Mucosa of stomach (tissue), 1 donor: ENCODE measurements around the gene CTF1.

ENCODE experiments used
- H3K27me3 ChIP-seq: one replicate; pipeline ENCODE4 v1.7.0; 2013; ENCODE audit warnings: mild to moderate bottlenecking, low read length; ENCODE audit not compliant: control insufficient read depth, insufficient read depth
- H3K36me3 ChIP-seq: one replicate; pipeline ENCODE4 v1.7.0; 2013; ENCODE audit warnings: low read length; ENCODE audit not compliant: control insufficient read depth, insufficient read depth
- H3K4me1 ChIP-seq: one replicate; pipeline ENCODE4 v1.7.0; 2013; ENCODE audit warnings: mild to moderate bottlenecking, low read length; ENCODE audit not compliant: control insufficient read depth, insufficient read depth
- H3K4me3 ChIP-seq: one replicate; pipeline ENCODE4 v1.7.0; 2013; ENCODE audit warnings: low read length
- H3K9ac ChIP-seq: one replicate; pipeline ENCODE4 v1.7.0; 2013; ENCODE audit warnings: mild to moderate bottlenecking, low read length, moderate library complexity
- H3K9me3 ChIP-seq: one replicate; pipeline ENCODE4 v1.7.0; 2013; ENCODE audit warnings: mild to moderate bottlenecking, low read length, moderate library complexity; ENCODE audit not compliant: control insufficient read depth
- donor health status: Pancreatic carcinoma.

Gene CTF1

GRCh38 chr16:30892670-30893416 is 3.6 kb upstream of the CTF1 start:
- H3K9ac ChIP-seq: peak overlapping the region; percentile 76
- peaks cover 45% of the 10 kb centered on the region for H3K4me1 ChIP-seq
- H3K9me3 ChIP-seq: no peaks in the 10 kb centered on the region
- no peaks in the 10 kb centered on the region for H3K27me3 ChIP-seq
- no peaks in the 10 kb centered on the region for H3K36me3 ChIP-seq
- H3K4me3 ChIP-seq: peak overlapping the region; percentile 42

GRCh38 chr16:30893417-30893743 is 3.0 kb upstream of the CTF1 start:
- no peaks in the 10 kb centered on the region for H3K36me3 ChIP-seq
- H3K9me3 ChIP-seq: no peaks in the 10 kb centered on the region
- peak overlapping the region; percentile 42 for H3K4me3 ChIP-seq
- peak overlapping the region; percentile 76 for H3K9ac ChIP-seq
- no peaks in the 10 kb centered on the region for H3K27me3 ChIP-seq
- H3K4me1 ChIP-seq: peaks cover 45% of the 10 kb centered on the region

GRCh38 chr16:30893744-30894539 is 2.5 kb upstream of the CTF1 start, which contains the start of gene BCL7C:
BCL7C (minus strand) TSS chr16:30894077; CDS start chr16:30893944, 133 bp downstream.
- Histone ChIP-seq H3K4me3 (peak within 1 kb of the TSS; percentile 60), H3K4me1 (peaks cover 45% of the 10 kb centered on the region), H3K9me3 (no peaks in the 10 kb centered on the region), H3K9ac (peak within 1 kb of the TSS; percentile 76), H3K27me3 (no peaks in the 10 kb centered on the region), H3K36me3 (no peaks in the 10 kb centered on the region)

GRCh38 chr16:30894540-30895368 is 1.7 kb upstream of the CTF1 start:
- peak overlapping the region; percentile 55 for H3K9ac ChIP-seq
- peak overlapping the region; percentile 60 for H3K4me3 ChIP-seq

GRCh38 chr16:30895627-30896260 is 670 bp upstream of the CTF1 start:
- Histone ChIP-seq H3K9me3 (no peaks in the 10 kb centered on the region), H3K4me3 (peak overlapping the region; percentile 15), H3K4me1 (peaks cover 45% of the 10 kb centered on the region), H3K27me3 (no peaks in the 10 kb centered on the region), H3K9ac (peak overlapping the region; percentile 84), H3K36me3 (no peaks in the 10 kb centered on the region)

More at GRCh38 chr16:30894540-30895368, 1.7 kb upstream of the CTF1 start:
- Histone ChIP-seq H3K27me3 (no peaks in the 10 kb centered on the region), H3K36me3 (no peaks in the 10 kb centered on the region), H3K9me3 (no peaks in the 10 kb centered on the region), H3K4me1 (peaks cover 45% of the 10 kb centered on the region)

GRCh38 chr16:30896889-30897733 is 697 bp downstream of the CTF1 start:
- Histone ChIP-seq H3K9me3 (no peaks in the 10 kb centered on the region), H3K27me3 (no peaks in the 10 kb centered on the region), H3K9ac (peak overlapping the region; percentile 84), H3K4me3 (peak overlapping the region; percentile 15), H3K36me3 (no peaks in the 10 kb centered on the region), H3K4me1 (peaks cover 50% of the 10 kb centered on the region)

- Histone ChIP-seq H3K9me3 (no peaks in the 10 kb centered on the region), H3K4me3 (no peak overlapping the region), H3K4me1 (peaks cover 38% of the 10 kb centered on the region), H3K36me3 (no peaks in the 10 kb centered on the region), H3K27me3 (no peaks in the 10 kb centered on the region), H3K9ac (no peak overlapping the region)
Measured at GRCh38 chr16:30899794-30900193, 3.4 kb downstream of the CTF1 start.

GRCh38 chr16:30900588-30900987 is 4.2 kb downstream of the CTF1 start:
- H3K4me1 ChIP-seq: peaks cover 30% of the 10 kb centered on the region
- no peak overlapping the region for H3K9ac ChIP-seq
- no peaks in the 10 kb centered on the region for H3K9me3 ChIP-seq
- H3K27me3 ChIP-seq: no peaks in the 10 kb centered on the region
- no peaks in the 10 kb centered on the region for H3K36me3 ChIP-seq
- H3K4me3 ChIP-seq: no peak overlapping the region

GRCh38 chr16:30901201-30902028 is 5.0 kb downstream of the CTF1 start:
- Histone ChIP-seq H3K9ac (peak overlapping the region; percentile 36), H3K4me3 (no peak overlapping the region), H3K36me3 (no peaks in the 10 kb centered on the region), H3K27me3 (no peaks in the 10 kb centered on the region), H3K4me1 (peaks cover 22% of the 10 kb centered on the region), H3K9me3 (no peaks in the 10 kb centered on the region)
